GM18502 (cell line): ENCODE measurements around the gene SEMA4D.

Source experiments
- ATAC-seq: cut with Tn5 transposase; IDR thresholded peaks from one replicate; pipeline ENCODE4 v1.9.1; 2021; ENCODE audit warnings: mild to moderate bottlenecking; ENCODE audit not compliant: unreplicated experiment, poor library complexity

The SEMA4D gene

GRCh38 chr9:89529243-89530035, 31.5 kb upstream of the SEMA4D start:
- ATAC-seq: no peak

GRCh38 chr9:89528540-89528939, 30.6 kb upstream of the SEMA4D start:
- no peak for ATAC-seq

- no peak for ATAC-seq
These were observed 30.2 kb upstream of the SEMA4D start for GRCh38 chr9:89528131-89528530.

GRCh38 chr9:89527084-89527483, 29.2 kb upstream of the SEMA4D start:
- no peak for ATAC-seq

- ATAC-seq: no peak
These were observed 28.8 kb upstream of the SEMA4D start for GRCh38 chr9:89526667-89527066.

- ATAC-seq: no peak
These were observed 27.8 kb upstream of the SEMA4D start for GRCh38 chr9:89525446-89526374.

GRCh38 chr9:89524963-89525362, 27.1 kb upstream of the SEMA4D start:
- ATAC-seq: no peak

- ATAC-seq: no peak
These were observed 26.0 kb upstream of the SEMA4D start for GRCh38 chr9:89523948-89524347.

GRCh38 chr9:89522959-89523285, 25.0 kb upstream of the SEMA4D start:
- ATAC-seq: peak; percentile 15

- peak; percentile 94 for ATAC-seq
These were observed 24.5 kb upstream of the SEMA4D start for GRCh38 chr9:89522261-89522958.

- no peak for ATAC-seq
These were observed 21.5 kb upstream of the SEMA4D start for GRCh38 chr9:89519366-89519805.

- no peak for ATAC-seq
These were observed 20.8 kb upstream of the SEMA4D start for GRCh38 chr9:89518466-89519365.

- no peak for ATAC-seq
These were observed 17.5 kb upstream of the SEMA4D start for GRCh38 chr9:89515416-89515815.

- no peak for ATAC-seq
These were observed 17.0 kb upstream of the SEMA4D start for GRCh38 chr9:89514956-89515355.

GRCh38 chr9:89514337-89514736, 16.4 kb upstream of the SEMA4D start:
- ATAC-seq: no peak

GRCh38 chr9:89513837-89514236, 15.9 kb upstream of the SEMA4D start:
- ATAC-seq: no peak

- no peak for ATAC-seq
These were observed 14.5 kb upstream of the SEMA4D start for GRCh38 chr9:89512382-89512781.

GRCh38 chr9:89508951-89509615, 11.2 kb upstream of the SEMA4D start:
- no peak for ATAC-seq

GRCh38 chr9:89505911-89506310, 8.0 kb upstream of the SEMA4D start:
- no peak for ATAC-seq
